WTC11 (cell line): ENCODE measurements around the gene RNF224. TPM values are rescaled to one million over a fixed set of nuclear protein-coding genes. Genes with fewer than 3 reads are reported as not detected.

ENCODE experiments used
- IRF2 ChIP-seq: sonication (generic); formaldehyde crosslinking; IDR thresholded peaks from 2 replicates; pipeline ENCODE4 v1.8.0; 2022; ENCODE audit warnings: low read depth, missing genetic modification reagents, borderline replicate concordance
- JUN ChIP-seq: sonication (generic); formaldehyde crosslinking; IDR thresholded peaks from 2 replicates; pipeline ENCODE4 v1.8.0; 2023; ENCODE audit warnings: mild to moderate bottlenecking, missing genetic modification reagents
- MYBL2 ChIP-seq: sonication (generic); formaldehyde crosslinking; IDR thresholded peaks from 2 replicates; pipeline ENCODE4 v1.8.1; 2023; ENCODE audit warnings: mild to moderate bottlenecking, moderate library complexity, missing genetic modification reagents
- NFYB ChIP-seq: sonication (generic); formaldehyde crosslinking; conservative IDR thresholded peaks from 2 replicates; pipeline ENCODE4 v1.8.0; 2022; ENCODE audit warnings: low read depth, missing genetic modification reagents
- NR3C1 ChIP-seq: sonication (generic); formaldehyde crosslinking; conservative IDR thresholded peaks from 2 replicates; pipeline ENCODE4 v1.8.1; 2023; ENCODE audit warnings: low read depth, mild to moderate bottlenecking, missing genetic modification reagents
- PRDM15 ChIP-seq: sonication (generic); formaldehyde crosslinking; IDR thresholded peaks from 2 replicates; pipeline ENCODE4 v1.8.0; 2022; ENCODE audit warnings: missing genetic modification reagents
- TEAD4 ChIP-seq: sonication (generic); formaldehyde crosslinking; IDR thresholded peaks from 2 replicates; pipeline ENCODE4 v1.8.0; 2022; ENCODE audit warnings: mild to moderate bottlenecking, missing genetic modification reagents
- ZNF219 ChIP-seq: sonication (generic); formaldehyde crosslinking; IDR thresholded peaks from 2 replicates; pipeline ENCODE4 v1.8.0; 2023; ENCODE audit warnings: missing genetic modification reagents, mild to moderate bottlenecking, borderline replicate concordance
- ZNF232 ChIP-seq: sonication (generic); formaldehyde crosslinking; IDR thresholded peaks from 2 replicates; pipeline ENCODE4 v1.8.0; 2022; ENCODE audit warnings: mild to moderate bottlenecking, missing genetic modification reagents
- ZSCAN18 ChIP-seq: fragments of 250-450 bp; sonication (Bioruptor Pico); IDR thresholded peaks from 2 replicates; pipeline ENCODE4 v2.1.2; 2022; ENCODE audit warnings: mild to moderate bottlenecking, moderate library complexity
- total RNA-seq: library from RNA; stranded (reverse); gene quantifications from 3 replicates; pipeline ENCODE4 v1.2.3, GENCODE V29; 2021
- TF ChIP-seq, protein P1 (sequence below): sonication (generic); formaldehyde crosslinking; IDR thresholded peaks from 2 replicates; pipeline ENCODE4 v1.8.1; 2023; ENCODE audit warnings: mild to moderate bottlenecking, missing genetic modification reagents
- TF ChIP-seq, protein P2 (sequence below): fragments of 200-600 bp; IDR thresholded peaks from 2 replicates; pipeline ENCODE4 v1.8.0; 2022; ENCODE audit warnings: antibody characterized with exemption
- TF ChIP-seq, protein P3 (sequence below): sonication (generic); formaldehyde crosslinking; IDR thresholded peaks from 2 replicates; pipeline ENCODE4 v1.8.0; 2023; ENCODE audit warnings: mild to moderate bottlenecking, missing genetic modification reagents
- TF ChIP-seq, protein P4 (sequence below): sonication (generic); formaldehyde crosslinking; IDR thresholded peaks from 2 replicates; pipeline ENCODE4 v1.8.1; 2022; ENCODE audit warnings: mild to moderate bottlenecking, missing genetic modification reagents, moderate library complexity, borderline replicate concordance
- TF ChIP-seq, protein P5 (sequence below): sonication (generic); formaldehyde crosslinking; IDR thresholded peaks from 2 replicates; pipeline ENCODE4 v1.8.0; 2022; ENCODE audit warnings: mild to moderate bottlenecking, missing genetic modification reagents

RNF224 gene
- total RNA-seq, 1 experiment from 2014 or later = 0.59 TPM

DNA sequence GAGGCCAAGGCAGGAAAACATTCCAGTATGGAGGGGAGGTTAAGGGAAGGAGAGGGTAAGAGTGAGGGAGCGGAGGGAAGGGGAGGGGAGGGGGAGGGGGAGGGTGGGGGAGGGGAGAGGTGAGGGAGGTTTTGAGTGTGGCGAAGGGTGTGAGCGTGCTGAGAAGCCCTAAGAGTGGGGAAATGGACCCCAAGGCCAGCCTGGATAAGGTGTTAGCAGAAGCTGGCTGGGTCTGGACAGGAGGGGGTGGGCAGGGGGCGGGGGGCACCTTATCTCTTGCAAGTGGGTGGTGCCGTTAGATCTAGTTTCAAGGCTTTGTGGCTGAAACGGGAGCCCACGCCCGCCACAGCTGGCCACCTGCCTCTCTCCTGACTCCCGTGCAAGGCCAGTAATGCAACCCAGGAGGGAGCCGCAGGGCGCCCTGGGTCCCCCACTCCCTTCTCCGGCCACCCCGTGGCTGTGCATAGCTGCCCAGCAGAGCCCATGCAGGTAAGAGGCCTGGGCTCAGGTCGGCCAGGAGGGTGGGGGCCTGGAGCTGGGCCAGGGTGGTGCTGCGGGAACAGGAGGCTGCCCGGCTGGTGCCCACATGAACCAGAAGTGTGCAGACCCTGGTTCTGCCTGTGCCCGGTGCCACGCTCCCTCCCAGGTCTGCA lies 677 bp downstream of the RNF224 start (continued):
- TF ChIP-seq PRDM15 = no peak
- TF ChIP-seq JUN = no peak
- TF ChIP-seq, protein P1, sequence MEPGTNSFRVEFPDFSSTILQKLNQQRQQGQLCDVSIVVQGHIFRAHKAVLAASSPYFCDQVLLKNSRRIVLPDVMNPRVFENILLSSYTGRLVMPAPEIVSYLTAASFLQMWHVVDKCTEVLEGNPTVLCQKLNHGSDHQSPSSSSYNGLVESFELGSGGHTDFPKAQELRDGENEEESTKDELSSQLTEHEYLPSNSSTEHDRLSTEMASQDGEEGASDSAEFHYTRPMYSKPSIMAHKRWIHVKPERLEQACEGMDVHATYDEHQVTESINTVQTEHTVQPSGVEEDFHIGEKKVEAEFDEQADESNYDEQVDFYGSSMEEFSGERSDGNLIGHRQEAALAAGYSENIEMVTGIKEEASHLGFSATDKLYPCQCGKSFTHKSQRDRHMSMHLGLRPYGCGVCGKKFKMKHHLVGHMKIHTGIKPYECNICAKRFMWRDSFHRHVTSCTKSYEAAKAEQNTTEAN (CRISPR knock-in tag) = no peak
- TF ChIP-seq IRF2 (CRISPR knock-in tag) = no peak
- TF ChIP-seq, protein P2, sequence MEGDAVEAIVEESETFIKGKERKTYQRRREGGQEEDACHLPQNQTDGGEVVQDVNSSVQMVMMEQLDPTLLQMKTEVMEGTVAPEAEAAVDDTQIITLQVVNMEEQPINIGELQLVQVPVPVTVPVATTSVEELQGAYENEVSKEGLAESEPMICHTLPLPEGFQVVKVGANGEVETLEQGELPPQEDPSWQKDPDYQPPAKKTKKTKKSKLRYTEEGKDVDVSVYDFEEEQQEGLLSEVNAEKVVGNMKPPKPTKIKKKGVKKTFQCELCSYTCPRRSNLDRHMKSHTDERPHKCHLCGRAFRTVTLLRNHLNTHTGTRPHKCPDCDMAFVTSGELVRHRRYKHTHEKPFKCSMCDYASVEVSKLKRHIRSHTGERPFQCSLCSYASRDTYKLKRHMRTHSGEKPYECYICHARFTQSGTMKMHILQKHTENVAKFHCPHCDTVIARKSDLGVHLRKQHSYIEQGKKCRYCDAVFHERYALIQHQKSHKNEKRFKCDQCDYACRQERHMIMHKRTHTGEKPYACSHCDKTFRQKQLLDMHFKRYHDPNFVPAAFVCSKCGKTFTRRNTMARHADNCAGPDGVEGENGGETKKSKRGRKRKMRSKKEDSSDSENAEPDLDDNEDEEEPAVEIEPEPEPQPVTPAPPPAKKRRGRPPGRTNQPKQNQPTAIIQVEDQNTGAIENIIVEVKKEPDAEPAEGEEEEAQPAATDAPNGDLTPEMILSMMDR = no peak
- TF ChIP-seq NFYB (CRISPR knock-in tag) = no peak
- TF ChIP-seq ZSCAN18 (CRISPR knock-in tag) = no peak
- TF ChIP-seq ZNF232 = no peak
- no peak for TF ChIP-seq TEAD4 (CRISPR knock-in tag)
- TF ChIP-seq NR3C1 (CRISPR knock-in tag) = no peak
- no peak for TF ChIP-seq ZNF219 (CRISPR knock-in tag)
- TF ChIP-seq, protein P3, sequence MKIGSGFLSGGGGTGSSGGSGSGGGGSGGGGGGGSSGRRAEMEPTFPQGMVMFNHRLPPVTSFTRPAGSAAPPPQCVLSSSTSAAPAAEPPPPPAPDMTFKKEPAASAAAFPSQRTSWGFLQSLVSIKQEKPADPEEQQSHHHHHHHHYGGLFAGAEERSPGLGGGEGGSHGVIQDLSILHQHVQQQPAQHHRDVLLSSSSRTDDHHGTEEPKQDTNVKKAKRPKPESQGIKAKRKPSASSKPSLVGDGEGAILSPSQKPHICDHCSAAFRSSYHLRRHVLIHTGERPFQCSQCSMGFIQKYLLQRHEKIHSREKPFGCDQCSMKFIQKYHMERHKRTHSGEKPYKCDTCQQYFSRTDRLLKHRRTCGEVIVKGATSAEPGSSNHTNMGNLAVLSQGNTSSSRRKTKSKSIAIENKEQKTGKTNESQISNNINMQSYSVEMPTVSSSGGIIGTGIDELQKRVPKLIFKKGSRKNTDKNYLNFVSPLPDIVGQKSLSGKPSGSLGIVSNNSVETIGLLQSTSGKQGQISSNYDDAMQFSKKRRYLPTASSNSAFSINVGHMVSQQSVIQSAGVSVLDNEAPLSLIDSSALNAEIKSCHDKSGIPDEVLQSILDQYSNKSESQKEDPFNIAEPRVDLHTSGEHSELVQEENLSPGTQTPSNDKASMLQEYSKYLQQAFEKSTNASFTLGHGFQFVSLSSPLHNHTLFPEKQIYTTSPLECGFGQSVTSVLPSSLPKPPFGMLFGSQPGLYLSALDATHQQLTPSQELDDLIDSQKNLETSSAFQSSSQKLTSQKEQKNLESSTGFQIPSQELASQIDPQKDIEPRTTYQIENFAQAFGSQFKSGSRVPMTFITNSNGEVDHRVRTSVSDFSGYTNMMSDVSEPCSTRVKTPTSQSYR (CRISPR knock-in tag) = no peak
- TF ChIP-seq, protein P4, sequence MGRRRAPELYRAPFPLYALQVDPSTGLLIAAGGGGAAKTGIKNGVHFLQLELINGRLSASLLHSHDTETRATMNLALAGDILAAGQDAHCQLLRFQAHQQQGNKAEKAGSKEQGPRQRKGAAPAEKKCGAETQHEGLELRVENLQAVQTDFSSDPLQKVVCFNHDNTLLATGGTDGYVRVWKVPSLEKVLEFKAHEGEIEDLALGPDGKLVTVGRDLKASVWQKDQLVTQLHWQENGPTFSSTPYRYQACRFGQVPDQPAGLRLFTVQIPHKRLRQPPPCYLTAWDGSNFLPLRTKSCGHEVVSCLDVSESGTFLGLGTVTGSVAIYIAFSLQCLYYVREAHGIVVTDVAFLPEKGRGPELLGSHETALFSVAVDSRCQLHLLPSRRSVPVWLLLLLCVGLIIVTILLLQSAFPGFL (CRISPR knock-in tag) = no peak
- no peak for TF ChIP-seq MYBL2 (CRISPR knock-in tag)
- TF ChIP-seq, protein P5, sequence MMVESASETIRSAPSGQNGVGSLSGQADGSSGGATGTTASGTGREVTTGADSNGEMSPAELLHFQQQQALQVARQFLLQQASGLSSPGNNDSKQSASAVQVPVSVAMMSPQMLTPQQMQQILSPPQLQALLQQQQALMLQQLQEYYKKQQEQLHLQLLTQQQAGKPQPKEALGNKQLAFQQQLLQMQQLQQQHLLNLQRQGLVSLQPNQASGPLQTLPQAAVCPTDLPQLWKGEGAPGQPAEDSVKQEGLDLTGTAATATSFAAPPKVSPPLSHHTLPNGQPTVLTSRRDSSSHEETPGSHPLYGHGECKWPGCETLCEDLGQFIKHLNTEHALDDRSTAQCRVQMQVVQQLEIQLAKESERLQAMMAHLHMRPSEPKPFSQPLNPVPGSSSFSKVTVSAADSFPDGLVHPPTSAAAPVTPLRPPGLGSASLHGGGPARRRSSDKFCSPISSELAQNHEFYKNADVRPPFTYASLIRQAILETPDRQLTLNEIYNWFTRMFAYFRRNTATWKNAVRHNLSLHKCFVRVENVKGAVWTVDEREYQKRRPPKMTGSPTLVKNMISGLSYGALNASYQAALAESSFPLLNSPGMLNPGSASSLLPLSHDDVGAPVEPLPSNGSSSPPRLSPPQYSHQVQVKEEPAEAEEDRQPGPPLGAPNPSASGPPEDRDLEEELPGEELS (CRISPR knock-in tag) = no peak
